Natural killer cell (primary cell): ENCODE measurements around the gene BCL2L13. TPM values are rescaled to one million over a fixed set of nuclear protein-coding genes. Genes with fewer than 3 reads are reported as not detected.
A peak's percentile ranks its signal among the peaks of the same experiment; 100 is the strongest.
"Not testable (repeated sequence)": the region's sequence is repeated elsewhere in the genome, so short reads cannot be mapped to it uniquely, and the experiment has no call there.

Experiments
- ATAC-seq, 3 donors: fragments of 150-1000 bp in 2 of 3; fragments of 200-7000 bp in 1 of 3; cut with Tn5 transposase; 1 replicate in 1 of 3; 2 replicates in 2 of 3; pipeline ENCODE4 v1.10.0; 2021; ENCODE audit warnings: mild to moderate bottlenecking in 2 of 3, moderate library complexity in 2 of 3
- DNase-seq, 2 donors: peaks; one replicate each; pipeline versions ENCODE4 v3.0.0 to v3.0.0-alpha.2; 2013 to 2021; ENCODE audit warnings: mixed read lengths in 1 of 2
- H3K27ac ChIP-seq: one replicate; pipeline ENCODE4 v1.5.1; 2013; ENCODE audit warnings: mild to moderate bottlenecking, low read length
- H3K27me3 ChIP-seq: one replicate; pipeline ENCODE4 v1.6.1; 2013; ENCODE audit warnings: low read length; ENCODE audit not compliant: control insufficient read depth, insufficient read depth
- H3K36me3 ChIP-seq: one replicate; pipeline ENCODE4 v1.6.1; 2013; ENCODE audit warnings: low read length; ENCODE audit not compliant: control insufficient read depth, insufficient read depth
- H3K4me1 ChIP-seq: one replicate; pipeline ENCODE4 v1.6.1; 2013; ENCODE audit warnings: low read length; ENCODE audit not compliant: control insufficient read depth, insufficient read depth
- H3K4me3 ChIP-seq: one replicate; pipeline ENCODE4 v1.5.1; 2013; ENCODE audit warnings: low read length
- H3K9me3 ChIP-seq: one replicate; pipeline ENCODE4 v1.6.1; 2013; ENCODE audit warnings: low read length; ENCODE audit not compliant: control insufficient read depth, insufficient read depth
- H3K27ac Mint-ChIP-seq, 2 donors: one replicate each; pipeline ENCODE4 v1.8.0; 2022; ENCODE audit warnings: mild to moderate bottlenecking in 2 of 2, mixed read lengths in 2 of 2, moderate library complexity in 1 of 2
- H3K27me3 Mint-ChIP-seq, 2 donors: one replicate each; pipeline ENCODE4 v1.8.0; 2022; ENCODE audit warnings: low read depth in 2 of 2, mixed read lengths in 2 of 2
- H3K36me3 Mint-ChIP-seq: one replicate; pipeline ENCODE4 v1.8.0; 2022; ENCODE audit warnings: mixed read lengths
- H3K4me1 Mint-ChIP-seq, 2 donors: one replicate each; pipeline ENCODE4 v1.8.0; 2022; ENCODE audit warnings: mixed read lengths in 2 of 2
- H3K4me3 Mint-ChIP-seq: one replicate; pipeline ENCODE4 v1.8.0; 2022; ENCODE audit warnings: mild to moderate bottlenecking, moderate library complexity, mixed read lengths
- H3K9me3 Mint-ChIP-seq, 2 donors: one replicate each; pipeline ENCODE4 v1.8.0; 2022; ENCODE audit warnings: mixed read lengths in 2 of 2
- WGBS: methylation state at CpG from one replicate; pipeline ENCODE4 v1.1.7; 2013; ENCODE audit warnings: missing lambda C conversion rate; ENCODE audit not compliant: insufficient coverage; 5-methylcytosine and 5-hydroxymethylcytosine counted together
- intact Hi-C: fragments of 100-400 bp; cut with micrococcal nuclease; formaldehyde crosslinking; loops from one replicate; pipeline ENCODE4 v1.14.2; 2022
- total RNA-seq, 4 donors: library from RNA; stranded (reverse); fragments of 120-200 nt in 1 of 4; gene quantifications; one replicate each; pipeline versions ENCODE4 v1.2.3 to v1.2.4, GENCODE V29; 2013 to 2022
- TF ChIP-seq, protein P1 (sequence below): fragments of 200-600 bp; IDR thresholded peaks from one replicate; pipeline ENCODE4 v1.8.0; 2022; ENCODE audit warnings: antibody characterized with exemption

Gene BCL2L13
- total RNA-seq, 3 donors from 2014 or later (not counting 1 experiment from before 2014, with no cell fraction given), result 19.1 to 28.7 (median 23.3) TPM

DNA sequence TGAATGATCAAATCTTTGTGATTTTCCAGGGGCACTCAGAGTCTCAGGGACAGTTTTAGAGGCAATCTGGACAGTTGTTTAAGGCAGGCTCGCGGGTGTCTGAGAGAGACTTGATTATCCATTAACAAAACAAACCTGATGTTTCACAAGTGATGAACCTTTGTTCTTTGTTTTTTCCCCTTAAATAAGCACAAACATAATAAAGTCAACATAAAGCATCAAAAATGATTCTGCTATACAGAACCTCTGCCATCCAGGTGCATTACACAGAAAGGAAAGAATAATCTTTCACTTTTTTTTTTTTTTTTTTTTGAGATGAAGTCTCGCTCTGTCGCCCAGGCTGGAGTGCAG lies 122.6 kb downstream of the BCL2L13 start:
- intact Hi-C loops, result no loop called here
- Mint-ChIP-seq H3K36me3 (no peaks in the 10 kb centered on the region), H3K27me3 (no peaks in the 10 kb centered on the region), H3K4me1 (peaks cover 36% of the 10 kb centered on the region in 2 donors), H3K9me3 (no peaks in the 10 kb centered on the region), H3K4me3 (no peak overlapping the region), H3K27ac (peak overlapping the region; percentile 50 to 64)
- 94% methylated on average over 2 of the region's 4 CpGs for WGBS
- no peak overlapping the region for H3K4me3 ChIP-seq
- H3K36me3 ChIP-seq, result no peaks in the 10 kb centered on the region
- TF ChIP-seq, protein P1, sequence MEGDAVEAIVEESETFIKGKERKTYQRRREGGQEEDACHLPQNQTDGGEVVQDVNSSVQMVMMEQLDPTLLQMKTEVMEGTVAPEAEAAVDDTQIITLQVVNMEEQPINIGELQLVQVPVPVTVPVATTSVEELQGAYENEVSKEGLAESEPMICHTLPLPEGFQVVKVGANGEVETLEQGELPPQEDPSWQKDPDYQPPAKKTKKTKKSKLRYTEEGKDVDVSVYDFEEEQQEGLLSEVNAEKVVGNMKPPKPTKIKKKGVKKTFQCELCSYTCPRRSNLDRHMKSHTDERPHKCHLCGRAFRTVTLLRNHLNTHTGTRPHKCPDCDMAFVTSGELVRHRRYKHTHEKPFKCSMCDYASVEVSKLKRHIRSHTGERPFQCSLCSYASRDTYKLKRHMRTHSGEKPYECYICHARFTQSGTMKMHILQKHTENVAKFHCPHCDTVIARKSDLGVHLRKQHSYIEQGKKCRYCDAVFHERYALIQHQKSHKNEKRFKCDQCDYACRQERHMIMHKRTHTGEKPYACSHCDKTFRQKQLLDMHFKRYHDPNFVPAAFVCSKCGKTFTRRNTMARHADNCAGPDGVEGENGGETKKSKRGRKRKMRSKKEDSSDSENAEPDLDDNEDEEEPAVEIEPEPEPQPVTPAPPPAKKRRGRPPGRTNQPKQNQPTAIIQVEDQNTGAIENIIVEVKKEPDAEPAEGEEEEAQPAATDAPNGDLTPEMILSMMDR, result no peak
- no peaks in the 10 kb centered on the region for H3K27me3 ChIP-seq
- H3K27ac ChIP-seq, result no peak overlapping the region
- ATAC-seq, result no peak
- H3K9me3 ChIP-seq, result no peaks in the 10 kb centered on the region
- peaks cover 12% of the 10 kb centered on the region for H3K4me1 ChIP-seq
- no peak for DNase-seq

DNA sequence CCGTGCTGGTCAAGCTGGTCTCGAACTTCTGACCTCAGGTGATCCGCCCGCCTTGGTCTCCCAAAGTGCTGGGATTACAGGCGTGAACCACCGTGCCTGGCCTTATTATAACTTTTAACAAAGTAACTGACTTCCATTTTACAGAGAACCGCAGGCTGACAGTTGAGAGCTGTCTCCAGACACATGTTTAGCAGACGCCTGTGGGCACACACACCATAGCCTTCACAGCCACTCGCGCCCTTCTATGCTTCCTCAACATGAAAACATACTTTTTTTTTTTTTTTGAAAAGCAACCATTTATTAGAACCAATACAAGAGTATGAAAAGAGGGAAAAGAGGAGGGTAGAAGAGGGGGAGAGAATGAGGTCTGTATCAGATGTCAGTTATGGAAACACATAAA lies 124.9 kb downstream of the BCL2L13 start:
- peaks cover 32% of the 10 kb centered on the region for H3K4me1 ChIP-seq
- H3K4me3 Mint-ChIP-seq, H3K27ac ChIP-seq, DNase-seq, H3K27me3 Mint-ChIP-seq, H3K27me3 ChIP-seq, H3K4me3 ChIP-seq, intact Hi-C loops, H3K9me3 Mint-ChIP-seq, H3K36me3 ChIP-seq, H3K36me3 Mint-ChIP-seq, H3K9me3 ChIP-seq: not testable (repeated sequence)
- WGBS, result 43% methylated on average over 8 of the region's 10 CpGs
- peak; percentile 60 to 82 (median 68) for ATAC-seq
- Mint-ChIP-seq H3K4me1 (peaks cover 36 to 38% of the 10 kb centered on the region in 2 donors), H3K27ac (peak overlapping the region; percentile 63 to 78)

DNA sequence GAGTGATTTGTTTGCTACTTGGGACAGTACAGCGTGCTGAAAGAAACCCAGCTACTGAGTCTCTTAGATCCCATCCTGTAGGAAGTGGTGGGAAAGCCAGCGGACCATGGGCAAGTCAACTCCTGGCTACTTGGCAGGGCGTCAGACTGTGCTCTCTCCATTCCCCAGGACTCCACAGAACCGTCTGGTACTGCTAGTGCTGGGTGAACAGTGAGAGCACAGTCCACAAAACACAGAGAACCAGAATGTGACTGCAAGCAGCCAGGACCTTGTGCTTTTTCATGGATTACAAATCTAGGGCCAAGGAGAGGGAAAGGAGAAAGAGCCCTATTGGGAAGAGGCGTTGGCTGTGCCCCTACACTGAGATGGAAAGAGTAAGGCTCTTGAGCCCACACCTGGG lies 125.5 kb downstream of the BCL2L13 start:
- H3K9me3 ChIP-seq, result no peaks in the 10 kb centered on the region
- peaks cover 36% of the 10 kb centered on the region for H3K4me1 ChIP-seq
- H3K4me3 Mint-ChIP-seq, result no peak overlapping the region
- TF ChIP-seq, protein P1, result no peak
- H3K36me3 Mint-ChIP-seq, result no peaks in the 10 kb centered on the region
- 84% methylated on average over 5 of the region's 5 CpGs for WGBS
- H3K27me3 Mint-ChIP-seq, result no peaks in the 10 kb centered on the region
- no peaks in the 10 kb centered on the region for H3K27me3 ChIP-seq
- ATAC-seq (no peak), DNase-seq (no peak)
- intact Hi-C loops, result no loop called here
- peak overlapping the region; percentile 63 to 78 for H3K27ac Mint-ChIP-seq
- H3K4me1 Mint-ChIP-seq, result peaks cover 34 to 35% of the 10 kb centered on the region in 2 donors
- H3K9me3 Mint-ChIP-seq, result no peaks in the 10 kb centered on the region
- H3K27ac ChIP-seq, result no peak overlapping the region
- H3K4me3 ChIP-seq, result no peak overlapping the region
- H3K36me3 ChIP-seq, result no peaks in the 10 kb centered on the region

DNA sequence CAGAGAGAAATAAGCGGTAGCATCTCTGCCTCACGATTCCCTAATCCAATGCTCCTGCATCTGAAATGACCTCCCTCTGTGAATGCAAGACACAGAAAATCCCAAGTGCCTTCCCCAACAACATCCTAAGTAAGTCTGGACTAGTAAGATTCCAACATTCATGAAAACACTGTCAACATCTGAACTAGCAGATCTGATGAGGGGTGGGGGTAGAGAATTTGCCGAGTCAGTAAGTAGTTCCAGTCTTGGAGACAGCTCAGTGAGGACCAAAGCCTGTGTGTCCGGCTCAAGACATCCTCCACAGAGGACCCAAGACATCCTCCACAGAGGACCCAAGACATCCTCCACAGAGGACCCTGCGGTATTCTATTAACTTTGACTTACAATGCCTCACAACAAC lies 126.3 kb downstream of the BCL2L13 start:
- H3K36me3 Mint-ChIP-seq, ATAC-seq, H3K27ac ChIP-seq, intact Hi-C loops, H3K36me3 ChIP-seq, H3K27me3 ChIP-seq, H3K4me3 ChIP-seq, DNase-seq, H3K27me3 Mint-ChIP-seq, H3K4me3 Mint-ChIP-seq, H3K9me3 Mint-ChIP-seq, H3K9me3 ChIP-seq: not testable (repeated sequence)
- WGBS, result 95% methylated on average over 4 of the region's 5 CpGs
- peaks cover 40% of the 10 kb centered on the region for H3K4me1 ChIP-seq
- peaks cover 38 to 41% of the 10 kb centered on the region in 2 donors for H3K4me1 Mint-ChIP-seq
- H3K27ac Mint-ChIP-seq, result peak overlapping the region; percentile 63 to 78
